Measurements from ENCODE around the gene CAND2. TPM values are rescaled to one million over a fixed set of nuclear protein-coding genes. Genes with fewer than 3 reads are reported as not detected.

The CAND2 gene
- total RNA-seq, 4 donors from 2014 or later = 1.0 to 1.4 (median 1.3) TPM

- H3K27ac ChIP-seq = no peak overlapping the region
- DNase-seq (ENCODE audit: low spot score in 2 of 2) = no peak
- peaks cover 15% of the 10 kb centered on the region for H3K4me1 ChIP-seq
- 84% methylated on average over 8 of the region's 8 CpGs for WGBS
- no peaks in the 10 kb centered on the region for H3K36me3 ChIP-seq
- no peak for TF ChIP-seq POLR2A (IDR thresholded peaks at IDR 0.05)
- TF ChIP-seq EP300 (IDR thresholded peaks at IDR 0.05) = no peak
- no peak for TF ChIP-seq POLR2AphosphoS5 (IDR thresholded peaks at IDR 0.05)
- no peak for TF ChIP-seq CTCF (IDR thresholded peaks at IDR 0.05)
- H3K27me3 ChIP-seq = no peaks in the 10 kb centered on the region
- no peak overlapping the region for H3K4me3 ChIP-seq
- no peaks in the 10 kb centered on the region for H3K9me3 ChIP-seq
These were observed 32.2 kb upstream of the CAND2 start for GRCh38 chr3:12764171-12764776.

- TF ChIP-seq EP300 (IDR thresholded peaks at IDR 0.05) = no peak
- DNase-seq (ENCODE audit: low spot score in 2 of 2) = no peak
- no peak overlapping the region for H3K4me3 ChIP-seq
- H3K27ac ChIP-seq = no peak overlapping the region
- no peaks in the 10 kb centered on the region for H3K36me3 ChIP-seq
- H3K27me3 ChIP-seq = no peaks in the 10 kb centered on the region
- no peaks in the 10 kb centered on the region for H3K4me1 ChIP-seq
- no peaks in the 10 kb centered on the region for H3K9me3 ChIP-seq
- 92% methylated on average over 6 of the region's 6 CpGs for WGBS
These were observed 29.9 kb upstream of the CAND2 start for GRCh38 chr3:12766541-12766940.

- no peaks in the 10 kb centered on the region for H3K27me3 ChIP-seq
- H3K36me3 ChIP-seq = no peaks in the 10 kb centered on the region
- WGBS = 89% methylated on average over 5 of the region's 54 CpGs
- no peak for DNase-seq (ENCODE audit: low spot score in 2 of 2)
- H3K9me3 ChIP-seq = no peaks in the 10 kb centered on the region
- H3K27ac ChIP-seq = no peak overlapping the region
- H3K4me3 ChIP-seq = no peak overlapping the region
- no peaks in the 10 kb centered on the region for H3K4me1 ChIP-seq
- TF ChIP-seq CTCF (IDR thresholded peaks at IDR 0.05) = no peak
- no peak for TF ChIP-seq POLR2AphosphoS5 (IDR thresholded peaks at IDR 0.05)
- no peak for TF ChIP-seq POLR2A (IDR thresholded peaks at IDR 0.05)
- TF ChIP-seq EP300 (IDR thresholded peaks at IDR 0.05) = no peak
These were observed 27.6 kb upstream of the CAND2 start for GRCh38 chr3:12768579-12769527.

- Histone ChIP-seq H3K36me3 (no peaks in the 10 kb centered on the region), H3K4me1 (no peaks in the 10 kb centered on the region), H3K27ac (no peak overlapping the region), H3K9me3 (no peaks in the 10 kb centered on the region), H3K27me3 (no peaks in the 10 kb centered on the region), H3K4me3 (no peak overlapping the region)
- TF ChIP-seq EP300 (IDR thresholded peaks at IDR 0.05) (no peak), POLR2A (IDR thresholded peaks at IDR 0.05) (no peak), POLR2AphosphoS5 (IDR thresholded peaks at IDR 0.05) (no peak), CTCF (IDR thresholded peaks at IDR 0.05) (no peak)
- DNase-seq (ENCODE audit: low spot score in 2 of 2) = no peak
- 73% methylated on average over 2 of the region's 2 CpGs for WGBS
These were observed 26.7 kb upstream of the CAND2 start for GRCh38 chr3:12769761-12770160.

GRCh38 chr3:12771236-12771635, 25.2 kb upstream of the CAND2 start:
- H3K27ac ChIP-seq = no peak overlapping the region
- TF ChIP-seq POLR2A (IDR thresholded peaks at IDR 0.05) (no peak), POLR2AphosphoS5 (IDR thresholded peaks at IDR 0.05) (no peak), CTCF (IDR thresholded peaks at IDR 0.05) (no peak)
- H3K9me3 ChIP-seq = no peaks in the 10 kb centered on the region
- H3K4me3 ChIP-seq = no peak overlapping the region
- no peaks in the 10 kb centered on the region for H3K36me3 ChIP-seq
- 88% methylated on average over 9 of the region's 9 CpGs for WGBS
- peak in 1 of 2 donors; percentile 64 for DNase-seq (ENCODE audit: low spot score in 2 of 2)
- H3K4me1 ChIP-seq = no peaks in the 10 kb centered on the region
- H3K27me3 ChIP-seq = no peaks in the 10 kb centered on the region
